Ectodermal cell (in vitro differentiated cells): Measurements from ENCODE around the gene STEAP1. TPM values are rescaled to one million over a fixed set of nuclear protein-coding genes. Genes with fewer than 3 reads are reported as not detected.
"Not testable (repeated sequence)": the region's sequence is repeated elsewhere in the genome, so short reads cannot be mapped to it uniquely, and the experiment has no call there.

Experiments
- H3K27ac ChIP-seq: 2 replicates; pipeline ENCODE4 v1.7.0; 2013; ENCODE audit warnings: mild to moderate bottlenecking, low read depth, low read length; ENCODE audit not compliant: insufficient read depth, poor library complexity, severe bottlenecking
- H3K27me3 ChIP-seq: 2 replicates; pipeline ENCODE4 v1.7.0; 2013; ENCODE audit warnings: mild to moderate bottlenecking, low read length; ENCODE audit not compliant: insufficient read depth, control insufficient read depth, poor library complexity, severe bottlenecking
- H3K36me3 ChIP-seq: one replicate; pipeline ENCODE4 v1.7.0; 2013; ENCODE audit warnings: low read length; ENCODE audit not compliant: control insufficient read depth, insufficient read depth
- H3K4me1 ChIP-seq: one replicate; pipeline ENCODE4 v1.7.0; 2013; ENCODE audit warnings: low read length; ENCODE audit not compliant: control insufficient read depth, insufficient read depth
- H3K4me3 ChIP-seq: 2 replicates; pipeline ENCODE4 v1.7.0; 2013; ENCODE audit warnings: low read depth, low read length, control low read depth; ENCODE audit not compliant: insufficient read depth
- H3K9me3 ChIP-seq: 2 replicates; pipeline ENCODE4 v1.7.0; 2013; ENCODE audit warnings: mild to moderate bottlenecking, low read length, moderate library complexity; ENCODE audit not compliant: control insufficient read depth
- WGBS, 2 experiments: methylation state at CpG; one replicate each; pipeline ENCODE4 v1.1.7; 2013; ENCODE audit warnings: missing lambda C conversion rate in 2 of 2; 5-methylcytosine and 5-hydroxymethylcytosine counted together
- polyA plus RNA-seq, 4 experiments: library from polyadenylated mRNA; stranded (reverse); fragments of 50-300 nt; gene quantifications; one replicate each; pipeline ENCODE4 v1.2.3, GENCODE V29; 2013

The STEAP1 gene
- 2.2 TPM for polyA plus RNA-seq (2013, experiment 1 of 4)
- 1.6 TPM for polyA plus RNA-seq (2013, experiment 2 of 4)
- polyA plus RNA-seq (2013, experiment 3 of 4): 2.9 TPM
- 3.1 TPM for polyA plus RNA-seq (2013, experiment 4 of 4)

DNA sequence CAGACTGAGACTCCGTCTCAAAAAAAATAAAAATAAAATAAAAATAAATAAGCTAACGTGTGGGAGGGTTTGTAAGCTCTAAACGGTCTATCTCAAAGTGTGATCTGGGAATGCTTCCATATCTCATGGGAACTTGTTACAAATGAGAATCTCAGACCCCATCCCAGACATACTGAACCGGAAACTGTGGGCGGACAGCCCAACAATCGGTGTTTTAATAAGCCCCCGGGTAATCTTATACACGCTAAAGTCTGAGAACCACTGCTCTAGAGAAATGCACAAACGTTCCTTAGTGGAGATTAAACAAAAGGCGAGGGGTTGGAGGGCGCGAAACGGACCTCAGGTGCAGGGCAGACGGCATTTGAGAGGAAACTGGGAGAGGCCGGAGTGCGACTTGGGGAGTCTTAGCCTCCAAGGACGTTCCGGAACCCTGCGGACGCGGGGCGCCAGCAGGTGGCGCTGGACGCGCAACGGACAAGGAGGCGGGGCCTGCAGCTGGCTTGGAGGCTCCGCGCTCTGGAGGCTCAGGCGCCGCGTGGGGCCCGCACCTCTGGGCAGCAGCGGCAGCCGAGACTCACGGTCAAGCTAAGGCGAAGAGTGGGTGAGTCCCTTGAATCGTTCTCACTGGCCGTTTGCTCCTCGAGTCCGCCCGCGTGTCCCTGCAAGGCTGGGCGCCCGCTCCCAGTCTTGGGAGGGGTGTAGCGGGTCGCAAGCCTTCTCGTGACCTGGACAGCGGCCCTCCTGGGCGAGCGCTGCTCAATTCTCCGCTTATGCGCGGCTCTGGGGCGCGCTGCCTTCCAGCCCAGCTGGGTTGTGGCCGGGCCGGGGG is at the start of gene STEAP1:
Gene STEAP1, plus strand, starts transcription at position 527 of the 829 bp plus-strand sequence. CDS start 5,320 bp downstream, outside the sequence.
- not testable (repeated sequence) for H3K36me3 ChIP-seq, H3K9me3 ChIP-seq, H3K27ac ChIP-seq, H3K4me1 ChIP-seq
- H3K4me3 ChIP-seq: peak within 1 kb of the TSS; percentile 57
- peaks cover 13% of the 10 kb centered on the region for H3K27me3 ChIP-seq
- WGBS, 2 experiments: 12% methylated on average over 56 to 57 of the region's 58 CpGs

DNA sequence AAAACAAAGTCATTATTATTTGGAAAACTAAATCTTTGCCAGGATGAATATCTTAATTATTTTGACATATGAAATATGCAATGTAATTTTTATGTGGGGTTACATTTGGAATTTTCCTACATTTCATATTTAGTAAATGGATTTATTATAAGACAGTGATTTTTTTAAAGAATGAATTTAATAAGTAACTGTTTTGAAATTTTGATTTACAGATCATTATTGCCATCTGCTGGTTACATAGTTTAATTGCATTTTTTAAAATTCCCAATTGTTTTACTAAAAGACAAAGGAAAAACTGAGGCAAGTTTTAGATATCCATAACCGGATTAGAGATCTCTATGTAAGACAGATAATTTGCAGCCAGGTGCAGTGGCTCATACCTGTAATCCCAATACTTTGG is 39.3 kb upstream of the STEAP1 start:
- not testable (repeated sequence) for H3K9me3 ChIP-seq, H3K4me3 ChIP-seq, H3K36me3 ChIP-seq, H3K27ac ChIP-seq, H3K4me1 ChIP-seq
- H3K27me3 ChIP-seq: peaks cover 27% of the 10 kb centered on the region
- no CpG with 5 or more reads among the region's 1 CpG for WGBS, 2 experiments

DNA sequence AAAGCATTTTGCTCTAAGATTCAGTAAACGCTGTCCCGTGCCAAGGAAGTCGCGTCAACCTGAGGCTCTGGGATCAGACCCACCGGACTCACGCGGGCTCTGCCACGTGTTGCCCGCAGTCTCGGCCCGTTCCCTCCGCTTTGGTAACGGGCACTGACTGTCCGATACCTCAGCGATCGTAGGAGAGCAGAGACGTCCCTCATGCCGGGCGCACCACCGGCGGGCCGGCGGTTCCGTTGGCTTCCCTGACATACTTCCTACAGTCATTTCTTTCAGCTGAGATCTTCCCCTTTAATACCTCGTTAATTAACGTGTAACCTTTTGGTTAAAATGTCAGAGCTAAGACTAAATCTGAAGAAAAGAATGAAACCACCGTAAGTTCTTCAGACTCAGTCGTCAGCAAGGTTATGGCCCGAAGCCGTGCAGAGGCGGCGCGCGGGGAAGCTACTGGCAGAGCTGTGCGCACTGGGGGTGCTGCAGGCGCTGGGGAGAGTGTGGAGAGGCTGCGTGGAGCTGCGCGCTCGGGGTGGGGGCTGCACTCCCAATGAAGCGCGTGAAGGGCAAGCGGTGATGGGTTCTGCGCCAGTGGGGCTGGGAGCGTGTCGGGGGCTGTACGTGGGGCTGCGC is 35.6 kb upstream of the STEAP1 start:
- not testable (repeated sequence) for H3K36me3 ChIP-seq, H3K27ac ChIP-seq, H3K9me3 ChIP-seq, H3K4me1 ChIP-seq
- Histone ChIP-seq H3K27me3 (peaks cover 31% of the 10 kb centered on the region), H3K4me3 (peak overlapping the region; percentile 23)
- WGBS, 2 experiments: 9% methylated on average over 47 to 48 of the region's 48 CpGs

DNA sequence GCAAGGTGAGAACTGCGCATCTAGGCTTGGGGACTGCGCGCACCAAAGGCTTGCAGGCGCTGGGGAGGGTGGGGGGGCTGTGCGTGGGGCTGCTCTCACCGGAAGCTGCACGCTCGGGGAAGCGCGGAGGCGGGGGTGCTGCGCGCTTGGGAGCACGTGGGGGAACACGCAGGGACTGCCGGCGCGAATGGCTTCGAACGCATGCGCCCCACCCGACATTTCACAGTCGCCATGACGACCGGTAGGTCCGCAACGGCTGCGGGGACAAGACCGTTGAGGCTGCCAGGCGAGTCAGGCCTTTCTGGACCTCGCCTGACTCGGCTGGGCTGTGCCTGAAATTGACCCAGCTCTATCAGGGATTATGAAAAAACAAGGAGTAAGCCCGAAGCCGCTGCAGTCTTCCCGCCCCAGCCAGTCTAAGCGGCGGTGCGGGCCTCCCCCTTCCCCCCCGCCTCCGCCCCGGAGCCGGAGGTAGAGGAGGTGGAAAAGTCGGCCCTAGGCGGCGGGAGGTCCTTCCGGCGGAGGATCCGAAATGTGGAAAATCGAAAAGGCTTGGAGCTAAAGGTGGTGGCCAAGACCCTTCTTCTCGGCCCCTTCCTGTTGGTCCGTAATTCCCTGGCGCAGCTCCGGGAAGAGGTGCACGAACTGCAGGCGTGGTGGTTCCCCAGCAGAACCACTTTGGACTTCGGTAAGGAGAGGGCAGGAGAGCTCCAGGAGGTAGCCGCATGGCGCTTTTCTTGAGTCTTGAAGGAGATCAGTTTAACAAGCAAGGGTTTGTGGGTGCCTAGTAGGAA is 34.9 kb upstream of the STEAP1 start:
- Histone ChIP-seq H3K27ac (no peak overlapping the region), H3K36me3 (no peaks in the 10 kb centered on the region), H3K4me3 (peak overlapping the region; percentile 39), H3K4me1 (no peaks in the 10 kb centered on the region), H3K9me3 (no peaks in the 10 kb centered on the region), H3K27me3 (peaks cover 31% of the 10 kb centered on the region)
- 7 to 9% methylated on average over 58 of the region's 58 CpGs for WGBS, 2 experiments

DNA sequence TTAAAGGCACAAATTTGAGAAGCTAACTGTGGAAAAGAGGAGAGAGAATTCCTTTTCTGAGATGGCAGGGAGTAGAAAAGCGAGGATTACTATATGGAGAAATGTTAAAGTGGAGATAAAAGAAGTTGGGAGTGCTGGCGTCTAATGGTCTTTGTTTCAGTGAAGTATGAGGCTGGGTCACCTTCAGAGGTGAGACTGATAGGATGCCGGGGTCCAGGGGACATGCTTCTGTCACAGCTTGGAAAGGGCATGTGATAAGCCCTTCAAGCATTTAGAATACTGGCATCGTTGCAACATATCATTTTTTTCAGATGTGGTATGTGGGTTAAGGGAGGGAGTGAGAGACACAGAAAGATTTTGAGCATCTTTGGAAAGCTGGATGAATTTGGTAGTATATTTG is 34.1 kb upstream of the STEAP1 start:
- not testable (repeated sequence) for H3K9me3 ChIP-seq, H3K4me1 ChIP-seq, H3K36me3 ChIP-seq, H3K27ac ChIP-seq, H3K4me3 ChIP-seq
- peaks cover 31% of the 10 kb centered on the region for H3K27me3 ChIP-seq
- 79 to 82% methylated on average over 2 to 4 of the region's 4 CpGs for WGBS, 2 experiments

DNA sequence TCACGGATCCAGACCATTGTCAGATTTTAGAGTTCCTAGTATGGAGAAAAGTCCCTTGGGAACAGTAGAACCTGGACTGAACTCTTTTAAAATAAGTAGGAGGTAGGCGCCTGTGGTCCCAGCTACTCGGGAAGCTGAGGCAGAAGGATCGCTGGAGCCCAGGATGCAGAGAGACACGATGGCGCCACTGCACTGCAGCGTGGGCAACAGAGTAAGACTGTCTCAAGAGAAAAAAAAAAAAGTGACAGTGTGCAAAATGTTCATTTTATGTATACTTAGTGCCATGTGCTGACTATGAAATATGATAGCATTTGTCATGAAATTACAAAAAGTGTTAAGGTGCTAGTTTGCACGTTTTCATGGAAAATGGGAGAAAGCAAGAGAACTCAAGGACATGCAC is 22.5 kb upstream of the STEAP1 start:
- WGBS, 2 experiments: 91 to 93% methylated on average over 8 of the region's 8 CpGs
- not testable (repeated sequence) for H3K27me3 ChIP-seq

DNA sequence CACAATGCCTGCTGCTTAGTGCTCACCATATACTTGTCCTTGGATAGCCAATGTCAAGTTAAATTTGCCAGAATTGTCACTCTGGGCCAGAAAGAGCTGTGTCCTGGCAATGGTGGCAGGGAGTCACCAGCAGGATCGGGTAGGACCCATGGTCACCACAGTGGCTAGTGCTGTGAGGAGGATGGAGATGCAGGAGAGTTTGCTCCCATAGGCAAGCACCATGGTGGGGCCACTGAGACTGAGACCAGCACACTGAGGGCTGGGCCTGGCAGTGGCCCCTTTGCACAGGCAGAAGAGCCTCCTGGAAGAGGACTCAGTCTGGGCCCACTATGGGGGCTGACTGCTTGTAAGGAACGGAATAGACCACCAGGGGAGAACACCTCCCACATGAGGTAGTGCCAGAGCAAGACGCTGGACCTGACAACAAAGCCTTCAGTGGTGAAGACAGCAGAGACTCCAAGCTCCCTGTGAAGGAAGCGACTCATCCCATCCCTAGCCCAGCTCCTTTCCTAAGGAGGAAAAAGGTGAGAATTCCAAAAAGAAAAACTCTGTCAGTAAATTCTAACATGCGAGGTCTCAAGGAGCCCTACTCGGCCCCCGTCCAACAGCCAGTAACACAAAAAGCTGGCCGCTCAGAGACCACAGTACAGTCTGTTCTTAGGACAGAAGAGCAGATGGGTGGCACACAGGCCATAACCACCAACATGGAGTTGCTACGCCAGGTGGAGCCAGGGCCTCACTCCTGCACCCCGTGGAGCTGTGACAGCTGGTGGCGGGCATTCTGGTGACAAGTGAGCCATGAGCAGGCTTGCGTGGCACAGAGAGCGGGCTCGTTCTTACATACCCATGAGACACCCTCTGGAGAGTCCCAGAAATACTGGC is 6.9 kb upstream of the STEAP1 start:
- H3K27ac ChIP-seq, H3K27me3 ChIP-seq, H3K4me1 ChIP-seq, H3K36me3 ChIP-seq, H3K4me3 ChIP-seq, H3K9me3 ChIP-seq: not testable (repeated sequence)
- WGBS, 2 experiments: 88 to 93% methylated on average over 8 to 12 of the region's 14 CpGs

More for the DNA sequence above, 22.5 kb upstream of the STEAP1 start:
- H3K27ac ChIP-seq, H3K4me3 ChIP-seq, H3K36me3 ChIP-seq, H3K9me3 ChIP-seq, H3K4me1 ChIP-seq: not testable (repeated sequence)

DNA sequence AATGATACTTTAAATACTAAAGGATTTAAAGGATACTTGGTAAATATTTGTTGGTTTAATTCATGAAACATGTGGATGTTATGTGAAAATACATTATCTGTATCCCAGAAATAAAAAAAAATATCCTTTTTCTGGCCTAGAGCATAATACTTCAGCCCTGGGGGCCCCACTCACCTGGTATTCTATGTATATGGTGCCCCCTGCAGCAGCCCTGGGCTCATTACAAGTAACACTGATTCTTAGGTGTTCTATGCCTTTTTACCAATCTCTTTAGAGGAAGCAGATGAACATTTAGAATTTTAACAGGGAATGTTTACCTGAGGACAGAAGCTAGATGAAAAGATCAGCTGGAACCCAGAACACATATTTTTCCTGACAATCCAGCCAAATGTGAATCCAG is 4.8 kb upstream of the STEAP1 start:
- H3K36me3 ChIP-seq, H3K27ac ChIP-seq, H3K4me1 ChIP-seq, H3K4me3 ChIP-seq, H3K27me3 ChIP-seq, H3K9me3 ChIP-seq: not testable (repeated sequence)

DNA sequence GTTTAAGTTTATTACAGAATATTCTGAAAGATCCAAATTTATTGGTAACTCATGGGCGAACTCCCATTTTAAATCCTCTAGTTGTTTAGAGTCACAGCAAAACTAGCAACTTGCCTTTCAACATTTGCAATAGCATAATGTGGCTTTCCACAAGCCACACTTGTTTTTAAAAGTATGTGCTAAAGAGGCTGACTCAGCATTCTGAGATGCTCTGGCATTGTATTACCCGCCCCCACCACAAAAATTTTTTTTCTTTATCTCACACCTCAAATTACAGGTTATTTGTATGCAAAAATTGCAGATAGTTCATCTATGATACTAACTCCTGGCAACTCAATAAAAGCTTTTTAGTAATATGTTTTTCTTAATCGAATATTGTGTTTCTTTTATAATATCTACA is 2.4 kb upstream of the STEAP1 start:
- not testable (repeated sequence) for H3K36me3 ChIP-seq, H3K4me1 ChIP-seq, H3K9me3 ChIP-seq, H3K4me3 ChIP-seq, H3K27ac ChIP-seq
- WGBS, 2 experiments: 100% methylated on average over 1 of the region's 3 CpGs; no CpG with 5 or more reads in 1 of the 2 experiments
- H3K27me3 ChIP-seq: peaks cover 13% of the 10 kb centered on the region
